C4-2B (cell line): ENCODE measurements around the gene BEX5.
"Not testable (repeated sequence)": the region's sequence is repeated elsewhere in the genome, so short reads cannot be mapped to it uniquely, and the experiment has no call there.

ENCODE experiments used
- H3K27ac ChIP-seq: fragments of 450-650 bp; 2 replicates; pipeline ENCODE4 v1.5.1; 2017
- ZFX ChIP-seq: fragments of 450-650 bp; IDR thresholded peaks from 2 replicates; pipeline ENCODE4 v1.6.1; 2017
- TF ChIP-seq, protein P1 (sequence below): fragments of 450-650 bp; conservative IDR thresholded peaks from 2 replicates; pipeline ENCODE4 v1.5.1; 2017; ENCODE audit warnings: mild to moderate bottlenecking

Gene BEX5

DNA sequence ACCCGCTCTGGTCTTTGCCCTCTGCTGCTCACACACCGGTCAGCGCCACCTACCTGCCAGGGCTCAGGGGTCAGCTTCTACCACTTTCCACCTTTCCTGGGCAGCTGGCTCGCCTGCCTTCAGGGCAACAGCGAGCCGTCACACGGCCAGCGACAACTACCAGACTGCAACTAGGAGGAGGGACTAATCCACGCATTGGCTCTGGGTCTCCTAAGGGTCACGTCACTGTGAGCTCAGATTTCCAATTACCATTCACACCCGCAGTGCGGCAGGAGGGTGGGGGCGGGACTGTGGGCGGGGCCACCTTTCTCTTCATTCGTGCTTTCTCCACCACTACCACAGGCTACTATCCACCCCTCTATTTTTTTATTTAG lies at the start of gene BEX5:
TSS of gene BEX5 (minus strand) at position 172 of the 374 bp plus-strand sequence. CDS start 1,712 bp downstream, outside the sequence.
- peak within 1 kb of the TSS; percentile 31; the same call in 1 of the 2 replicates for H3K27ac ChIP-seq
- TF ChIP-seq ZFX = no peak
- TF ChIP-seq, protein P1, sequence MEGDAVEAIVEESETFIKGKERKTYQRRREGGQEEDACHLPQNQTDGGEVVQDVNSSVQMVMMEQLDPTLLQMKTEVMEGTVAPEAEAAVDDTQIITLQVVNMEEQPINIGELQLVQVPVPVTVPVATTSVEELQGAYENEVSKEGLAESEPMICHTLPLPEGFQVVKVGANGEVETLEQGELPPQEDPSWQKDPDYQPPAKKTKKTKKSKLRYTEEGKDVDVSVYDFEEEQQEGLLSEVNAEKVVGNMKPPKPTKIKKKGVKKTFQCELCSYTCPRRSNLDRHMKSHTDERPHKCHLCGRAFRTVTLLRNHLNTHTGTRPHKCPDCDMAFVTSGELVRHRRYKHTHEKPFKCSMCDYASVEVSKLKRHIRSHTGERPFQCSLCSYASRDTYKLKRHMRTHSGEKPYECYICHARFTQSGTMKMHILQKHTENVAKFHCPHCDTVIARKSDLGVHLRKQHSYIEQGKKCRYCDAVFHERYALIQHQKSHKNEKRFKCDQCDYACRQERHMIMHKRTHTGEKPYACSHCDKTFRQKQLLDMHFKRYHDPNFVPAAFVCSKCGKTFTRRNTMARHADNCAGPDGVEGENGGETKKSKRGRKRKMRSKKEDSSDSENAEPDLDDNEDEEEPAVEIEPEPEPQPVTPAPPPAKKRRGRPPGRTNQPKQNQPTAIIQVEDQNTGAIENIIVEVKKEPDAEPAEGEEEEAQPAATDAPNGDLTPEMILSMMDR = no peak

DNA sequence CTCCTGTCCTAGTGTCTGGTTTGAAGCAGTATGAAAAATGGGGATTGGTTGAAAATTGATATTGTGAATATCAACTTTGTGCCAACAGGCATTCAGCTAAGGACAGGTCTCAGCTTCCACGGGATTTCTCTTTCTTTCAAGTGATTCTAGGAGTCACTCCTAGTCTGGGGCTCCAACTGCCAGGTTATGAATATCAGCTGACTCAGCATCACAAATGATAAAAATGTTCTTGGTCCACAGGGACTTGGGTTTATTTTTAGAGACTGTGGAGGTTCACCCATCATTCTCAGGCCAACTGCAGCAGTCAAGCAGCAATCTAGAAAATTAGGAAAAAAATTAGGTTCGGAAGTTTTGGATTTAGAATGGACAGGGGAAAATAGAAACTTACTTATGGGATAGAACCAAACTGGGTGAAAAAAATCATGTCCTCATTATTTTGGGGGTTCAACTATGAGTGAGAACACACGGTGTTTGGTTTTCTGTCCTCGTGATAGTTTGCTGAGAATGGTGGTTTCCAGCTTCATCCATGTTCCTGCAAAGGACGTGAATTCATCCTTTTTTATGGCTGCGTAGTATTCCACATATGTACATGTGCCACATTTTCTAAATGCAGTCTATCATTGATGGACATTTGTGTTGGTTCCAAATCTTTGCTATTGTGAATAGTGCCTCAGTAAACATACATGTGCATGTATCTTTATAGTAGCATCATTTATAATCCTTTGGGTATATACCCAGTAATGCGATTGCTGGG lies 30.4 kb upstream of the BEX5 start:
- TF ChIP-seq ZFX = no peak
- TF ChIP-seq, protein P1 = no peak
- H3K27ac ChIP-seq = no peak overlapping the region

DNA sequence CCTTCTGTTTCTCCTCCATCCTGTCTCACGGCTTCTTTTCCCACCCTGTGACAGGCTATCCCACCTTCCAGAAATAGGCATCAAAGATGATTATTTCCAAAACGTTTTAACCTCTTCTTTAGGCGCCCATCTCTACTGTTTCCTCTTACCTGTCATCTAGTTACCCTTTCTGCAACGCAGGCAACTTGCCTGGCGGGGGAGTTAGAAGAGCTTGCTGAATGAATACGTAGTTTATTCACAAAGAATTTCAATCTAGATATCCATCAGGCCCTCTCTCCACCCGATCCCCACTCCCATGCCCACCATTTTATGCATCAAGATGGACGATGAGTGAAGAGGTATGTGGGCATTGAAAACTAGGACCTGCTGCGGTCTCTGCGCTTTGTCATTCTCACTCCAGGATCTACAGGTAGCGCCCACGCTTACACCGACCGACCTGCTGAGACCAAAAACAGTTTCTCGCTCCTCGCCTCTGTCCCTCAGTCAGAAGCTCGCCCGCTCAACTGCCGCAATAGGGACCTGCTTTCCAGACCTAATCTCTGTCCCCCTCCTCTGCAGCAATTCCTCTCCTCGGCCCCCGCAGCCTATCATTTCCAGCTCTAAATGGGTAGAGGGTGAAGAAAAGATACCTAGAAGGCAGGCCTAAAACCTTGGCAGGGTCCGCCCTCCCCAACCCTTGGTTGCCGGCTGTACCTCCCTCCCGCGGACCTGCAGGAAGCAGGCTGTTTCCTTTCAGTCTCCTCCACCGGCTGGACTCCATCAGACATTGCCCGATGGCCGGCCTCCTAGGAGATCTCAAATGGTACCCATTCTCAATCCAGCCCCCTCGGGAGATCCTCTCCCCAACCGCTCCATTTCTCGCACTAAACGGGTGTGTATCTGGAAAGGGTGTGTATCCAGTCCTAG lies 624 bp downstream of the BEX5 start:
- TF ChIP-seq ZFX = no peak
- TF ChIP-seq, protein P1 = no peak

DNA sequence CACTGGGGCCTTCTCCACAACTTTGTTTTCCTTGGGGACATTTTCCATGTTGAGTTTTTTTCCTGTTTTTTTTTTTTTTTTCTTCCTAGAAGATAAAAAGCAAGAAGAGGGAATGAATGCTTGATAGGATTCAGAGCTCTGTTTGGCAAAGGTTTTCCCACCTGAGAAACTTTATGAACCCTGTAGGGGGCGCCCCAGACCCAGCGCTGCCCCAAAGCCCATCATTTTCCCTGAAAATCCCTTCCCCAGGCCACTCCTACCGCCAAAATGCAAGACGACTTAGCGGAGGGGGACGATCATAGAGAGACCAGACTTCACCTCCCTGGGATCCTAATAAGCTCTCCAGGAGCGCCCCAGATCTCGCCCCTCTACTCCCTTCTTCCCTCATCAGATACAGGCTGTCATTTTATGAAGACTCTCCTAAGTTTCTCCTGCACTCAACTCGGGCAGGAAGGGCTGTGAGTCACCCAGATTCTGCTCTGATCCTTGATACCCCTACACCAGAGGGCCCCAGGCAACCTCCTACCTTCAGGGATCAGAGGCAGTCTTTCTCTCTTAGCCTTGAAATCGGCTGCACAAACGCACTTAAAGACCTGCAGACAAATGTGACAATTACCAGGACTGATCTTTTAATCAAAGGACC lies 1.4 kb downstream of the BEX5 start:
- H3K27ac ChIP-seq = no peak overlapping the region
- no peak for TF ChIP-seq ZFX
- TF ChIP-seq, protein P1 = peak; percentile 39

More for the DNA sequence above, 624 bp downstream of the BEX5 start:
- H3K27ac ChIP-seq = peak overlapping the region; percentile 31; the same call in 1 of the 2 replicates

DNA sequence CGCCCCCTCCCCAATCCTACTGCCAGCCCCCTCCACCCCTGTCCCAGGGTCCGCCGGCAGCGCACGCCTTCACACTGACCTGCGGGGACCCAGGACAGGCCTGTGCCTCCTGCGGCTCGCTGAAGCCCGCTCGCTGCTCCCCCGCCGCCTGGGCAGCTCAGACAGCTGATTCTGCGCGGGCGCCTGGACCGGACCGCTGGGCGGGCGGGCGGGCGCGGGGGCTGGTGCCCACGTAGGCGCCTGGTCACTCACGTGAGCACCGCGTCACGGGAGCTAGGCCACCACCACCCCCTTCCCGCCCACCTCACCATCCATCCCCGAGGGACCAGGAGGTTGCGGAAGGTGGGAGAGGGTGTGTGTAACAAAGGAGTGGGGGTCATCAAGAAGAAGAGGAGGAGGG lies 13.5 kb downstream of the BEX5 start, which contains the start of gene TCEAL6:
TSS of gene TCEAL6 (minus strand) at position 208 of the 400 bp plus-strand sequence.
- H3K27ac ChIP-seq = not testable (repeated sequence)

DNA sequence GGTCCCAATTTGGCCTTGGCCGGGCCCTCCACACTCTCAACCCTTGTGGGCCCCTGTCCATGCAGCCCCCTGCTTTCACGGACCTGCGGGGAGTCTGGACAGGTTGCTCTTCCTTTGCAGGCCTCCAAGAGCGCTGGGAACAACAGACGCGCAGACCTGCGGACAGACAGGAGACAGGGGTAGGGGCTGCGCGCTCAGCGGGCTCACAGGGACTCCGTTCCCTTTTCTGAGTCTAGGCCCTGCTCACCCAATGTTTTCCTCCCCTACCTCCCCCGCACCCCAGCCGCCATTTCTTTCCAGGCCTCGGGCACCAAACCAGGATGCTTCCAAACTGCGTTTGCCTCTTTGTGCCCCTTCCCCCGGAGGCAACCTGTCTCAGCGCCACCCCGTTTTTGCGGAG lies 14.1 kb downstream of the BEX5 start:
- not testable (repeated sequence) for H3K27ac ChIP-seq

DNA sequence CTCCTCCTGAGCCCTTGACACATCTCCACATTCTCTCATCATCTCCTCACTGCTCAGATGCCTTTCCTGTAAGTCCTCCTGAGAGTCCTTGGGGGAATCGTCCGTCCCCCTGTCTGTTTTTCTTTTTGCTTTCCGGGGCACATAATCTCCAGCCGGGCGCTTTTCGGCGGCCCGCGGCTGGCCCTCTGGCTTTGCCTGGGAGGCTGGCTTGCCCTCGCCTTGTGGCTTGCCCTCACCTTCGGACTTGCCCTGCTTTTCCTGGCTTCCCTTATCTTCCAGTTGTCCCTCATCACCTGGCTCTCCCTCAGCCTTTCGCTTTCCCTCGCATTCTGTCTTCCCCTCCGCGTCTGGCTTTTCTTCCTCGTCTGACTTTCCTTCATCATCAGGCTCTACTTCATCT lies 14.9 kb downstream of the BEX5 start:
- H3K27ac ChIP-seq = not testable (repeated sequence)

DNA sequence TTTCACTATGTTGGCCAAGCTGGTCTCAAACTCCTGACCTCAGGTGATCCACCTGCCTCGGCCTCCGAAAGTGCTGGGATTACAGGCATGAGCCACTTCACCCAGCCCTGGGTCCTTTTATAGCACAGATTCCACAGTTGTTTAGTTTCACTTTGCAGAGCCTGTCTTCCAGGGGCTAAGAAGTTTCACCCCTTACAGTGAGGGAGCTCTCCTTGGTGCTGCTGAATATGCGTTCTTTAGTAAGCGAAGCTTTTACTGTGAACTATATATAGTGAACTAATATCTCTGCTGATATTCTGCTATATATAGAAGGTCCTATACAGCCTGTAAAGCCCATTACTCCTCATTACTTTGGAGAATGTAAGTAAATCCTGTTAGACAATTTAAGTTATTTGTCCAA lies 17.7 kb downstream of the BEX5 start:
- no peak for TF ChIP-seq ZFX
- TF ChIP-seq, protein P1 = no peak
- H3K27ac ChIP-seq = no peak overlapping the region
